Parathyroid adenoma (tissue), 2 donors: ENCODE results near the gene CABLES1.

ENCODE experiments used
- H2AFZ ChIP-seq: fragments of 300-600 bp; sonication (generic); one replicate; pipeline ENCODE4 v1.7.0; 2017; ENCODE audit warnings: antibody characterized with exemption, mild to moderate bottlenecking
- H3K27ac ChIP-seq: fragments of 300-600 bp; sonication (generic); one replicate; pipeline ENCODE4 v1.7.0; 2017
- H3K27me3 ChIP-seq: fragments of 300-600 bp; sonication (generic); one replicate; pipeline ENCODE4 v1.7.0; 2017; ENCODE audit warnings: low read length; ENCODE audit not compliant: control insufficient read depth, insufficient read depth
- H3K36me3 ChIP-seq: fragments of 300-600 bp; sonication (generic); one replicate; pipeline ENCODE4 v1.7.0; 2017; ENCODE audit warnings: low read length; ENCODE audit not compliant: control insufficient read depth, insufficient read depth
- H3K4me1 ChIP-seq: fragments of 300-600 bp; sonication (generic); one replicate; pipeline ENCODE4 v1.7.0; 2017; ENCODE audit warnings: control low read depth
- H3K4me2 ChIP-seq: fragments of 300-600 bp; sonication (generic); one replicate; pipeline ENCODE4 v1.7.0; 2017; ENCODE audit warnings: low read length
- H3K4me3 ChIP-seq: fragments of 300-600 bp; sonication (generic); one replicate; pipeline ENCODE4 v1.7.0; 2017; ENCODE audit warnings: low read depth, low read length
- H3K79me2 ChIP-seq: fragments of 300-600 bp; sonication (generic); one replicate; pipeline ENCODE4 v1.7.0; 2017; ENCODE audit warnings: control low read depth
- H3K9ac ChIP-seq: fragments of 300-600 bp; sonication (generic); one replicate; pipeline ENCODE4 v1.7.0; 2017; ENCODE audit warnings: mild to moderate bottlenecking
- H3K9me3 ChIP-seq: fragments of 300-600 bp; sonication (generic); one replicate; pipeline ENCODE4 v1.7.0; 2017; ENCODE audit warnings: low read length; ENCODE audit not compliant: control insufficient read depth
- TF ChIP-seq, protein P1 (sequence below): fragments of 300-600 bp; sonication (generic); IDR thresholded peaks from one replicate; pipeline ENCODE4 v1.7.0; 2017; ENCODE audit warnings: antibody characterized with exemption, mild to moderate bottlenecking
- donor health status: primary hyperparathyroidism.

Gene CABLES1

DNA sequence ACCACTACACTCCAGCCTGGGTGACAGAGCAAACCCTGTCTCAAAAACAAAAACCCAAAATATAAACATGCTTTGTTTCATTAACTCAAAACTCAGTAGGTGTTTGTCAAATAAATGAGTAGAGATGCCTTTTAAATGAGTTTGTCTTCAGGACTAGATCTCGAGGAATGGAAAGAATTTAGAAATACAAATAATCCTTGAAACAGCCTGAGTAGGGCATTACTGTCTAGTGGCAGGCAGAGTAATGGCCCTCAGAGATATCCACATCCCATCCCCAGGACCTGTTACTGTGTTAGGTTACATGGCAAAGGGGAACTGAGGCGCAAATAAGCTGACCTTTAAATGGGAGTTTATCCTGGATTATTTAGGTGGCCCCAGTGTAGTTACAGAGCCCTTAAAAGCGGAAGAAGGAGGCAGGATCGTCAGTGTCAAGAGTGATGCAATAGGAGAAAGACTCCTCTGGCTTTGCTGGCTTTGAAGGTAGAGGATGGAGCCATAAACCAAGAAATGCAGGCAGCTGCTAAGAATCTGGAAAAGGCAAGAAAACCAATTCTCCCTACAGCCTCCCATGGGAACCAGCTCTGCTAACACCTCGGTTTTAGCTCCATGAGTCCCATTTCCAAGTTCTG is 63.0 kb downstream of the CABLES1 start:
- Histone ChIP-seq H3K9me3 (no peaks in the 10 kb centered on the region), H3K27me3 (no peaks in the 10 kb centered on the region), H3K9ac (no peak overlapping the region), H2AFZ (no peak overlapping the region), H3K36me3 (no peaks in the 10 kb centered on the region), H3K27ac (no peak overlapping the region), H3K4me1 (peaks cover 14% of the 10 kb centered on the region), H3K79me2 (no peaks in the 10 kb centered on the region), H3K4me2 (no peak overlapping the region), H3K4me3 (no peak overlapping the region)
- TF ChIP-seq, protein P1, sequence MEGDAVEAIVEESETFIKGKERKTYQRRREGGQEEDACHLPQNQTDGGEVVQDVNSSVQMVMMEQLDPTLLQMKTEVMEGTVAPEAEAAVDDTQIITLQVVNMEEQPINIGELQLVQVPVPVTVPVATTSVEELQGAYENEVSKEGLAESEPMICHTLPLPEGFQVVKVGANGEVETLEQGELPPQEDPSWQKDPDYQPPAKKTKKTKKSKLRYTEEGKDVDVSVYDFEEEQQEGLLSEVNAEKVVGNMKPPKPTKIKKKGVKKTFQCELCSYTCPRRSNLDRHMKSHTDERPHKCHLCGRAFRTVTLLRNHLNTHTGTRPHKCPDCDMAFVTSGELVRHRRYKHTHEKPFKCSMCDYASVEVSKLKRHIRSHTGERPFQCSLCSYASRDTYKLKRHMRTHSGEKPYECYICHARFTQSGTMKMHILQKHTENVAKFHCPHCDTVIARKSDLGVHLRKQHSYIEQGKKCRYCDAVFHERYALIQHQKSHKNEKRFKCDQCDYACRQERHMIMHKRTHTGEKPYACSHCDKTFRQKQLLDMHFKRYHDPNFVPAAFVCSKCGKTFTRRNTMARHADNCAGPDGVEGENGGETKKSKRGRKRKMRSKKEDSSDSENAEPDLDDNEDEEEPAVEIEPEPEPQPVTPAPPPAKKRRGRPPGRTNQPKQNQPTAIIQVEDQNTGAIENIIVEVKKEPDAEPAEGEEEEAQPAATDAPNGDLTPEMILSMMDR = no peak

DNA sequence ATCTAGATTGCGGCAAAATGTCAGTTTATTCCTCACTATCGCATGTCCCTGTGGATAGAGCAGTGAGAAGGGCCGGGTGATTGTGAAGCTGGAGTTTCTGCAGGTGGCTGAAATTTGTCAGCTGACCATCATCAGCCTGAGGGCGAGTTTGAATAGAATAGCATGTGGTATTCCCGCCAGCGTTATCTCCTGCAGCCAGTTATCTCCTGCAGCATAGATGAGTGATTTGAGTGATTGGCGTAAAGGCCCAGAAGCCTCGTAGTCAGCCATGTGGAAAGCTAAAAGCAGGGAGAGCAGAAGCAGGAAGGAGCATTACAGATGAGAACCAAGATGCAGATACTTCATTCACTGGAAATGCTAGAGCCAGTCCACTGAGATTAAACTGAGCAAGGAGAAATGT is 65.5 kb downstream of the CABLES1 start:
- H3K4me2 ChIP-seq = peak overlapping the region; percentile 36
- H3K9me3 ChIP-seq = no peaks in the 10 kb centered on the region
- TF ChIP-seq, protein P1 = no peak
- peaks cover 29% of the 10 kb centered on the region for H3K4me1 ChIP-seq
- no peak overlapping the region for H3K4me3 ChIP-seq
- no peaks in the 10 kb centered on the region for H3K79me2 ChIP-seq
- no peaks in the 10 kb centered on the region for H3K27me3 ChIP-seq
- H2AFZ ChIP-seq = no peak overlapping the region
- H3K27ac ChIP-seq = no peak overlapping the region
- H3K36me3 ChIP-seq = no peaks in the 10 kb centered on the region
- no peak overlapping the region for H3K9ac ChIP-seq

DNA sequence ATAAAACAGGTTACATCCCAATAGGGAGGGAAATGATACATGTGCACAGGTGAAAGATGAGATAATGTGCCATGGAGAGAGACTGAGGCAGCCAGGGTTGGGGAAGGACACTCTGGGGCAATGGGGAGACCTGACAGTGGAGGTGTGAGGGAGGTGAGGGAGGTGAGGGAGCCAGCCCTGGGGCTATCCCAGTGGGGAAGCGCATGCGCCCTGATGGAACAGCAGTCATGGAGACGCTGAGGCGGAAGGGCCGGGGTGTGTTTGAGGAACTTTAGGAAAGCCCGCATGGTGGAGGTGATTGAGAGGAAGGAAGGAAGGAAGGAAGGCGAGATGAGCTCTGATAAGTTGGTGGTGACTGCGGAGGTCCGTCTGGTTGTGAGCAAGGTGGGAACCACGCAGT is 66.5 kb downstream of the CABLES1 start:
- Histone ChIP-seq H3K9ac (no peak overlapping the region), H3K27me3 (no peaks in the 10 kb centered on the region), H3K4me1 (peaks cover 29% of the 10 kb centered on the region), H3K4me3 (no peak overlapping the region), H3K4me2 (no peak overlapping the region), H3K79me2 (no peaks in the 10 kb centered on the region), H3K36me3 (no peaks in the 10 kb centered on the region), H3K9me3 (no peaks in the 10 kb centered on the region), H3K27ac (no peak overlapping the region), H2AFZ (no peak overlapping the region)
- TF ChIP-seq, protein P1 = no peak

DNA sequence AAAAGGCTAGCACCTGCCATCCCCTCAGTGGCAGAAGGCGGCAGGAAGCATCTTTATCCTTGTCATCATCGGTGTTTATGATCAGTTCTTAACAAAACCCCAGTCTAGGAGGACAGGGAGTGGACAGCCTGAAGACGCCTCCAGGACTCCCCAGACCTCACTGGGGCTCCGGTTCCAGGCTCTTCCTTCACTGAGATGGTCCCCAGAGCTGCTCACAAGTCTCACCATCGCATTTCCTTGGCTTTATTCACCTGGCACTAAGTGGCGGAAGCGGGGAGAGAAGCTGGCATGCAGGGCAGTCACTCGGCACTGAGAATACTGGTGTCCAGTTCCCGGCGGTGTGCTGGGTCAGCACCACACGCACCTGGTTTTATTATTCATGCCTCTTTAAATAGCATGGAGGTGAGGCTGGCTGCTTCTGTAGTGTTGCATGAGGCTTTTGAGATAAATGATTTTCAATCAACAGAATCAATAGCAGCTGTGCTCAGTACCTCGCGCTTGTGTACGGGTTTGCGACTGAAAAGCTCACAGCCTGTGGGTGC is 68.7 kb downstream of the CABLES1 start:
- Histone ChIP-seq H3K27ac (peak overlapping the region; percentile 5), H3K27me3 (no peaks in the 10 kb centered on the region)

More for the DNA sequence above, 68.7 kb downstream of the CABLES1 start:
- Histone ChIP-seq H2AFZ (peak overlapping the region; percentile 52), H3K4me3 (peak overlapping the region; percentile 8), H3K9me3 (no peaks in the 10 kb centered on the region), H3K79me2 (no peaks in the 10 kb centered on the region), H3K36me3 (no peaks in the 10 kb centered on the region), H3K4me1 (peaks cover 29% of the 10 kb centered on the region), H3K9ac (no peak overlapping the region), H3K4me2 (peak overlapping the region; percentile 62)
- TF ChIP-seq, protein P1 = no peak
